ENCODE results near the gene MOGAT3.

MOGAT3 gene

DNA sequence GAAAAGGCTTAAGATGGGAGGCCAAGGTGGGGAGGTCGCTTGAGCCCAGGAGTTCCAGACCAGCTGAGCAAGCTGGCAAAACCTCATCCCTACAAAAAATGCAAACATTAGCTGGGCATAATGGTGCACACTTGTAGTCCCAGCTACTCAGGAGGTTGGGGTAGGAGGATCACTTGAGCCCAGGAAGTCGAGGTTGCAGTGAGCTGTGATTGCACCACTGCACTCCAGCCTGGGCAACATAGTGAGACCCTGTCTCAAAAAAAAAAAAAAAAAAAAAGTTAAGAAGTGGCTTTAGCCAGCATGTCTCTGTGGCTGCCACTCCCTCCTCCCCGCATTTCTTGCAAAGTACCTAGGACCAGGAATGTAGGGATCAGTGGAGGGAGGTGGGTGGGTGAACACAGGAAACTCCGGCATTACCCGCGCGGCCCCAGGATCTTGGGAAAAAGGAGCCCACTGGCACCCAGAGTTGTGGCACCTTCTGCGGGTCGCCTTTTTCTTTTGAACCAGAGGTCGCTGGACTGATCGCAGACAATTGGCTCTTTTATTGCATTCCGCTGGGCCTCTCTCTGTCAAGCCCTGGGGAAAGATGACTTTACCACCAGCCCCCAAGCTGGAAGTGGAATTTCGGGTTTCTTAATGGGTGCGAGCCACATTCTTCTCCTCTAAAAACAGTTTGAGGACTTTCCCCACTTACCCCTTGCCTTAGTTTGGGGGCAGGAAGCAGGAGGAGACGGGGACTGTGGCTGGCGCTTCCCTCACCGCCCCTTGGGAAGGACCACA, 39.0 kb downstream of the MOGAT3 start:
- Mint-ChIP-seq H3K27me3 (peaks cover 54% of the 10 kb centered on the region), H3K27ac (no peak overlapping the region), H3K4me3 (peak overlapping the region; percentile 60), H3K9me3 (no peaks in the 10 kb centered on the region), H3K36me3 (peaks cover 14% of the 10 kb centered on the region), H3K4me1 (peaks cover 28% of the 10 kb centered on the region)
- DNase-seq: no peak
- CTCF ChIA-PET: interaction anchor here (1.2 to 2.9 kb wide), 3 partner anchors 9 to 18 kb away, joined by 3 to 12 read pairs (median 3); no protein-coding TSS in a partner anchor

GRCh38 chr7:101160910-101161309, 39.9 kb downstream of the MOGAT3 start:
- CTCF ChIA-PET: interaction anchor here (1.6 to 2.9 kb wide), 2 partner anchors 10 to 17 kb away, joined by 3 to 12 read pairs; no protein-coding TSS in a partner anchor
- H3K4me3 Mint-ChIP-seq: no peak overlapping the region

GRCh38 chr7:101159696-101160674, 40.9 kb downstream of the MOGAT3 start:
- peaks cover 35% of the 10 kb centered on the region for H3K27me3 Mint-ChIP-seq
- CTCF ChIA-PET: interaction anchor here (0.7 kb wide), 1 partner anchor 16 kb away, joined by 3 read pairs; no protein-coding TSS in a partner anchor
- H3K4me1 Mint-ChIP-seq: peaks cover 24% of the 10 kb centered on the region

More at GRCh38 chr7:101160910-101161309, 39.9 kb downstream of the MOGAT3 start:
- peaks cover 25% of the 10 kb centered on the region for H3K4me1 Mint-ChIP-seq
- peaks cover 18% of the 10 kb centered on the region for H3K36me3 Mint-ChIP-seq
- peaks cover 44% of the 10 kb centered on the region for H3K27me3 Mint-ChIP-seq
- no peak overlapping the region for H3K27ac Mint-ChIP-seq
- DNase-seq: no peak
- H3K9me3 Mint-ChIP-seq: no peaks in the 10 kb centered on the region

DNA sequence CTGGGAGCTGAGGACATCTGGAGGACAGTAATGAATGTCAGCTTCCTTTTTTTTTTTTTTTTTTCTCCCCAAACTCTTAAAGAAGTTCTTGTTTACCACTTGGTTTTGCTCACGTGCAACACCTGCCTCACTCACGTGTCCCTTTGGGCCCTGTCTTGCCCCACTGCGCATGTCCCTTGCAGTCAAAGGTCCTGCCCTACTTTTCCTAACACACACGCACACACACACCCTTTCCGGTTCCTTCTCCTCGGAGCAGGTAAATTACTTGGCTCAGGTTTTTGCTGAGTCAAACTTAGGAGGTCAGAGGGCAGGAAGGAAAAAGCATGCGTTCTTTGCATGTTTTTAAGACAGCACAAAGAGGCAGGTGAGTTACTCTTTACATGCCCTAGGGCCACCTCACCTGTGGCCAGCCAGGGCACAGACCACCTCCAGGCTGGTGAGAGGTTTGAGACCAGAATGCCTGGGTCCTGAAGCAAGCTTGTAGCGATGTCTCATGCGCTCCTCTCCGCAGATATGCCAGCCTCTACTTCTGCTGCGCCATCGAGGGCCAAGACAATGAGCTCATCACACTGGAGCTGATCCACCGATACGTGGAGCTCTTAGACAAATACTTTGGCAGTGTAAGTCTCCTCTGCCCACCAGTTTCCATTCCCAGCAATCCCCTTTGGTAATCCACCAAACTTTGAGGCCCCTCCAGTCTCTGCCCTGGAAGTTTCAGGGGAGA, 43.8 kb downstream of the MOGAT3 start:
- Mint-ChIP-seq H3K27me3 (peaks cover 27% of the 10 kb centered on the region), H3K4me1 (peaks cover 18% of the 10 kb centered on the region), H3K36me3 (peaks cover 15% of the 10 kb centered on the region), H3K9me3 (no peaks in the 10 kb centered on the region), H3K27ac (no peak overlapping the region), H3K4me3 (no peak overlapping the region)
- DNase-seq: no peak
- CTCF ChIA-PET: interaction anchor here (1.2 to 4.0 kb wide), 2 partner anchors 13 to 60 kb away, joined by 4 to 23 read pairs; no protein-coding TSS in a partner anchor

More at GRCh38 chr7:101159696-101160674, 40.9 kb downstream of the MOGAT3 start:
- Mint-ChIP-seq H3K27ac (no peak overlapping the region), H3K4me3 (no peak overlapping the region), H3K36me3 (peaks cover 15% of the 10 kb centered on the region), H3K9me3 (no peaks in the 10 kb centered on the region)
- no peak for DNase-seq

- Mint-ChIP-seq H3K27me3 (peaks cover 29% of the 10 kb centered on the region), H3K9me3 (no peaks in the 10 kb centered on the region), H3K4me1 (peaks cover 18% of the 10 kb centered on the region), H3K4me3 (no peak overlapping the region), H3K27ac (no peak overlapping the region), H3K36me3 (peaks cover 15% of the 10 kb centered on the region)
- DNase-seq: no peak
- CTCF ChIA-PET: interaction anchor here (1.2 to 4.0 kb wide), 3 partner anchors 9 to 60 kb away, joined by 4 to 23 read pairs (median 5); no protein-coding TSS in a partner anchor
These were observed 44.6 kb downstream of the MOGAT3 start for GRCh38 chr7:101156277-101156676.

GRCh38 chr7:101155303-101155702, 45.5 kb downstream of the MOGAT3 start:
- Mint-ChIP-seq H3K27me3 (peaks cover 33% of the 10 kb centered on the region), H3K9me3 (no peaks in the 10 kb centered on the region)

GRCh38 chr7:101154693-101155102, 46.1 kb downstream of the MOGAT3 start:
- peaks cover 35% of the 10 kb centered on the region for H3K27me3 Mint-ChIP-seq
- H3K4me1 Mint-ChIP-seq: peaks cover 16% of the 10 kb centered on the region
- peak overlapping the region; percentile 84 for H3K4me3 Mint-ChIP-seq
- H3K9me3 Mint-ChIP-seq: no peaks in the 10 kb centered on the region
- CTCF ChIA-PET: interaction anchor here (1.6 to 4.0 kb wide), 2 partner anchors 8 to 10 kb away, joined by 5 to 23 read pairs; no protein-coding TSS in a partner anchor
- no peak for DNase-seq
- H3K27ac Mint-ChIP-seq: no peak overlapping the region
- H3K36me3 Mint-ChIP-seq: peaks cover 13% of the 10 kb centered on the region

More at GRCh38 chr7:101155303-101155702, 45.5 kb downstream of the MOGAT3 start:
- Mint-ChIP-seq H3K4me1 (peaks cover 16% of the 10 kb centered on the region), H3K27ac (no peak overlapping the region), H3K4me3 (peak overlapping the region; percentile 84), H3K36me3 (peaks cover 13% of the 10 kb centered on the region)
- no peak for DNase-seq
- CTCF ChIA-PET: interaction anchor here (1.6 to 4.0 kb wide), 2 partner anchors 8 to 11 kb away, joined by 5 to 23 read pairs; no protein-coding TSS in a partner anchor

GRCh38 chr7:101153969-101154692, 46.7 kb downstream of the MOGAT3 start, which contains the start of gene AP1S1:
TSS of gene AP1S1 (plus strand) at chr7:101154476. CDS start at chr7:101154515, 39 bp downstream.
- no peaks in the 10 kb centered on the region for H3K9me3 Mint-ChIP-seq
- H3K36me3 Mint-ChIP-seq: peaks cover 11% of the 10 kb centered on the region
- peak; percentile 96 for DNase-seq
- peaks cover 41% of the 10 kb centered on the region for H3K27me3 Mint-ChIP-seq
- H3K4me1 Mint-ChIP-seq: peaks cover 16% of the 10 kb centered on the region
- H3K4me3 Mint-ChIP-seq: peak within 1 kb of the TSS; percentile 84
- CTCF ChIA-PET: interaction anchor here (1.7 to 2.7 kb wide), 2 partner anchors 10 to 38 kb away, joined by 7 to 12 read pairs; no protein-coding TSS in a partner anchor
- peak within 1 kb of the TSS; percentile 2 for H3K27ac Mint-ChIP-seq

DNA sequence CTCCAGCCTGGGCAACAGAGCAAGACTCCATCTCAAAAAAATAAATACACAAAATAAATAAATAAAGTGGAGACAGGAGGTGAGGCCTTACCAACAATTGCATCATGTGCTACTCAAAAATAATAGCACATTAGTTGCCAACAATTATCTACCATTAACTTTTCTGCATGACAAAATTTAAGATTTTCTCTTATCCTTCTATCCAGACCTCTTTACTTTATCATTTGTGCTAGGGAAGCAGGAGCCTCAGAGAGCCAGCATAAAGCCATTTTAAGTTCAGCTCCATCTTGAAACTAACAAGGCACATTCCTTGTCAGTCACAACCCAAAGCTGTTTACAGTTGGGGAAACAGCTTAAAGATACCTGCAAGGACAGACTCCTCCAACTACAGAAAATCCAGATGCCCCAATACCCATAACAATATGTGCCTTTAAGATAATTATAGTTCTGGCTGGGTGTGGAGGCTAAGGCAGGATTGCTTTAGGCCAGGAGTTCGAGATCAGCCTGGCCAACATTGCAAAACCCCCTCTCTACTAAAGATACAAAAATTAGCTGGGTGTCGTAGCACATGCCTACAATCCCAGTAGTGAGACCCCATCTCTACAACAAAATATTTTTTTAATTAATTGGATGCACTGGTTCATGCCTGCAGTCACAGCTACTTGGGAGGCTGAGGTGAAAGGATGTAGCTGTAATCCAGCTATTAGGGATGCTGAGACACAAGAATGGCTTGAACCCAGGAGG, 48.8 kb downstream of the MOGAT3 start:
- Mint-ChIP-seq H3K4me3 (no peak overlapping the region), H3K9me3 (no peaks in the 10 kb centered on the region), H3K27me3 (peaks cover 61% of the 10 kb centered on the region), H3K36me3 (peaks cover 6% of the 10 kb centered on the region), H3K4me1 (peaks cover 23% of the 10 kb centered on the region), H3K27ac (no peak overlapping the region)
- CTCF ChIA-PET: interaction anchor here (0.9 to 2.7 kb wide), 3 partner anchors 8 to 41 kb away, joined by 3 to 12 read pairs (median 5); no protein-coding TSS in a partner anchor
- DNase-seq: no peak
